DMS153 treated with DMSO at 0.1 percent for 48 hours (cell line): ENCODE data around the gene IBTK.
A peak's percentile ranks its signal among the peaks of the same experiment; 100 is the strongest.
"Not testable (repeated sequence)": the region's sequence is repeated elsewhere in the genome, so short reads cannot be mapped to it uniquely, and the experiment has no call there.

Source experiments
- DNase-seq: peaks from one replicate; lab custom pipeline; 2025; ENCODE audit not compliant: unreplicated experiment; lab: John Stamatoyannopoulos, UW

Gene IBTK

DNA sequence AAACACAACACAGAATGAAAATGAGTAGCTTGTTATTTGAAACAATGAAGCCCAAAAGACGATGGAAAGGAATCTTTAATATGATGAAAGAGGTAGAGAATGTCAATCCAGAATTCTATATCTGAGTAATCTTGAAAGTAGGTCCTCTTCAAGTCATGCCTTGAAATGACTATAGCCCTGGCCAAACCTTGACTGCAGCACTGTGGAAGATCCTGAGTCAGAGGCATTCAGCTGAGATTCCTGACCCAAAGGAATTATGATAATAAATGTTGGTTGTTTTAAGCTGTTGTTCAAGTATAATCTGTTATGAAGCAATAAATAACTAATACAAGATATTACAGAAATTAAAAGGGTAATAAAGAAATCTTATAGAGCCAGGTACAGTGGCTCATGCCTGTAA lies 64.8 kb downstream of the IBTK start:
- DNase-seq: no peak

DNA sequence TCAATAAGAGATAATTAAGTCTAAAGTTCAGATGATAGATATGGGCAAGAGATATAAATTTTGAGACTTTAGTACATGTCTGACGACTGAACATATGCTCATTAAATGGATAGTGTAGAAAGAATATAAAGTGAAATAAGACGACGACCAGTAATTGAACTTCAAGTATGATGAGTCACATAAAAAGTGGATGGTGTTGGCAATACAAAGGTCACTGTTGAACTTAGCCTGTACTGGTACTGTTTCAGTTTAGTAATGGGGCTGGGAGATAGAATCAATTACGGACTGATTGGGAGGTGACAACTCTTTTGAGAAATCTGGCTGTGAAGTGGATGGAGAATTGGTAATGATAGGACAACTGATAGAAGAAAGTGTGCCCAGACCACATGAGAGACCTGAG lies 68.1 kb downstream of the IBTK start:
- DNase-seq: no peak

DNA sequence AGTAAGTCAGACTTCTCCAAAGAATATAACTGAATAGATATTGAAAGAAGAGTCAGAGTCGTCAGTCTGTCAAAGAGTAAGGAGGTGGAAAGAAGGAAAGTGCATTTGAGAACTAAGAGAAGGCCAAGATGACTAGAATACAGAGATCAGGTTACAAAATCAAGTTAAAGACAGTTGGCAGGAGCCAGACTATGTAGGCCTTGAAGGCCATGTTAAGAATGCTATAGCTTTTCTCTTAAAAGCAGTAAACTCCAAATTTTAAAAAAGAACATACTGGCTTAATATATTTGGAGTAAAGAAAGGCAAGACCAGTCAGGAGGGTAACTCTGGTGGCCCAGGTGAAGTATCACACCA lies 68.8 kb downstream of the IBTK start:
- DNase-seq: no peak

DNA sequence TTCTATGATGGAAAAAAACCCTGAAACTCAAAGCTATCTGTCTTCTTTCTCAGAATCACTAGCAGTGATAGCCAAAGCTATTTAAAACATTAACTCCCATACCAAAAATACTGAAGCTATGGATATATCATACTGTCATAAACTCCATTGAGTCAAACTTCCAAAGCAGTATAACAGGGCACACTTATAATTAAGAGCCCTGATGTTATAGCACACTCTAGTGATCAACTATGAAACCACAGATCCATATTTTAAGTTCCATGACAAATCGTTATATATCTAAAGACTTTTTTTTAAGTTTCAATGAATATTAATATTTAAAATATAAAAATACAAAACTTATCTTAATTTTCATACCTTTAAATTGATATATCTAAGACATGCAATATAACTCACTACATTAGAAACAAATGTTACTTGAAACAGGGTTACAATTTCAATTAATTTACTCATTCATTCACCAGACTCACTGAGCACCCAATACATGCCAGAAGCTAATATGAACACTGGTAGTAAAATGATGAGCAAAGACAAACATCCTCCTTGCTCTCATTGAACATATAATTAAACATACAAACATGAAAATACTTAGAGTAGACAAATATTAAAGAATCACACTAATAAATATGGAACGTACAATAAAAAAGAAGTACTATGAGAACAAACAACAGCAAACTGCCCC lies 69.3 kb downstream of the IBTK start:
- DNase-seq: peak; percentile 47

DNA sequence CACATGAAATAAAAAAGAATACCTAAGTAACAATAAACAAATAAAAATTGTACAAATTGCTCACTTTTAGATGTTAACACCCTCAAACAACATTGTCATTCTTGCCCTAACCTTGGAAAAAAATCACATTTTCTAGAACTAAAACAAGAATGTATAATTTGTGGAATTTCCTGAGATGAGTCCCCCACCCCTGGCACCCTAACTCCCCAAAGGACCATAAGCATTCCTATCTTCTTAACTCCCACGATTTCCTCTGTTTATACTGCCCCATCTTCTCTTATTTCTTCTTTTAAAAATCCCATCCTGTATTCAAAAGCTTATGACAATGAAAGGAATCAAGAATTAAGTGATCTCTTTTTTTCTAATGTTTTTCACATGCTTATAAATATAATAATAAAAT lies 70.9 kb downstream of the IBTK start:
- DNase-seq: no peak

DNA sequence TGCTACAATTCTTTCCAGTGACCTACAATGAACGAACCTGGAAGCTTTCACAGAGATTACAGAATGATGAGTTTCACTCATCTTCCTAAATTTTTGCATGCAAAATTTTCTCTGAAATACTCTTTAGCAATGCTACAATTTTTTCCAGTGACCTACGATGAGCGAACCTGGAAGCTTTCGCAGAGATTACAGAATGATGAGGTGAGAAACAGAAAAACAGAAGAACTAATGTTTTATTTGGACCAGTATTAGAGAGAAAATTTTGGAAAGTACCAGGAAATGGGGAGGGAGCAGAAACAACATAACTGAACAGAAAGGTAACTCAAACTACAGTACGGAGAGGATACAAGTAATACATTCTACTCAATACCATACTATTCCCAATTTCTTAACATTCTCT lies 75.0 kb downstream of the IBTK start:
- no peak for DNase-seq

DNA sequence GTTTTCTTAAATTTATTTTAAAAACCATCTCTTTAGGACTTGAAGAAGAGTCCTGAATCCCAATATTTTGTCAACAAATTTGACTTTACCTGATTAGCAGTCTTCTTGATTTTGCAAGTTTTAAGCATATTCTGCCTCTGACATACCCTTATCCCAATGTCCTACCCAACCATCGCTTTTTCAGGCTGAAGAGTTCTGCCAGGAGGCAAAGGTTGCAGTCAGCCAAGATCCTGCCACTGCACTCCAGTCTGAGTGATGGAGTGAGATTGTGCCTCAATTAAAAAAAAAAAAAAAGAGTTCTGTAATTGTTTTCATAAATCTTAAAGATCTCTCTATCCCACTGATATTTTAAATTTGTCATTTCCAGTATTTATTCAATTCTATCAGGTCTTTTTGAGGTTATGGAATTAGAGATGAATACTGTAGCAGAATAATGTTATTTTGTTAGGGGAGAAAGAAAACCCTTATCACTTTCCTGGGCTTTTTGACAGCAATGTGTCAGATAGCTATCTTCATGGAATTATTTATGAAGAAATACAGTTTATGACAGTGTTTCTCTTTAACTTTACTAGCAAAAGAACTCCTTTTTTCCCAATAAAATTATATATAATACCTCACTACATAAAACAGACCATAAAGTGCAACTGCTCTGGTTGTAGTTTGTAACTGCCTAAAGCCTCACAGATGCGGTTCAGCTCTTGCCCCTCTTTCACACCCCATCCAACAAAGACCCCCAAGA lies 78.2 kb downstream of the IBTK start:
- DNase-seq: no peak

DNA sequence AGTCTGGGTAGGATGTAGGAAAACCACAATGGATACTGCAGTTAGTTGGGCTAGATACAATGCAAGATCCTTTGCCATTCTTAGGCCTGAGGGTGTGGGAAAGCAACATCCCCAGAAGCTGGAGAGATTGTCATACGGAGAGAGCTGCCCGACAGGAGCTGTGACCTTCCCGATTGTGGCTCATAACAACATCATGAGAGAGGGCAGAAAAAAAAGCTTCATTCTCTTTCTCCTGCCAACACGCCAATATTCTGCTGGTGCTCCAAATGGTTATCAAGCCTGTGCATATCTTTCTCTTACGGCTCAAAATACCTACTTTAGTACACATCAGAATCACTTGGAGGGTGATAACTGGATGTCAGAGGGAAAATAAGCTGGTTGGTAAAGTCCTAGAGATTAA lies 81.1 kb downstream of the IBTK start:
- no peak for DNase-seq

DNA sequence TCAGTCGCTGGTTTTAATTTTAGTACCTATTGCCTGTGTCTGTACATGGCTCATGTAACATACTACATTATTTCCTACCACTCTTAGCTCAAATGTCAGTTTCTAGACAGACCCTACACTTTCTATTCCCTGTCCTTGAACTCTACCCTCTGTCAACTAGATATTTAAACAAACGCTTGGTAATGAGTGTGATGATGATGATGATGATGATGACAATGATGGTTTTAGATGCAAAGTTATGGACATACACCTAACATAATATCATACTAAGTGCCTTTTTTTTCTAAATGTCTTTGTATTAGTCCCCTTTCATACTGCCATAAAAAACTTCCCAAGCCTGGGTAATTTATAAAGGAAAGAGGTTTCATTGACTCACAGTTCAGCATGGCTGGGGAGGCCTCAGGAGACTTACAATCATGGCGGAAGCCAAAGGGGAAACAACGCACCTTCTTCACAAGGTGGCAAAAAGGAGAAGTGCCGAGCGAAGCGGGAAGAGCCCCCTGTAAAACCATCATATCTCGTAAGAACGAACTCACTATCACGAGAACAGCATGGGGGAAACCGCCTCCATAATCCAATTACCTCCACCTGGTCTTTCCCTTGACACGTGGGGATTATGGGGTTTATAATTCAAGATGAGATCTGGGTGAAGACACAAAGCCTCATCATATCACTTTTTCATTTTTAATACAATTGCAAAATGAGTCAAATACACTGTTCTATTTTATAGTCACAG lies 87.1 kb downstream of the IBTK start:
- no peak for DNase-seq

DNA sequence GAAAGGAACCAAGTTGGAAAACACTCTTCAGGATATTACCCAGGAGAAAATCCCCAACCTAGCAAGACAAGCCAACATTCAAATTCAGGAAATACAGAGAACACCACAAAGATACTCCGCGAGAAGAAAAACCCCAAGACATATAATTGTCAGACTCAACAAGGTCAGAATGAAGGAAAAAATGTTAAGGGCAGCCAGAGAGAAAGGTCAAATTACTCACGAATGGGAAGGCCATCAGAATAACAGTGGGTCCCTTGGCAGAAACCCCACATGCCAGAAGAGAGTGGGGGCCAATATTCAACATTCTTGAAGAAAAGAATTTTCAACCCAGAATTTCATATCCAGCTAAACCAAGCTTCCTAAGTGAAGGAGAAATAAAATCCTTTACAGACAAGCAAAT lies 94.8 kb downstream of the IBTK start:
- DNase-seq: not testable (repeated sequence)

DNA sequence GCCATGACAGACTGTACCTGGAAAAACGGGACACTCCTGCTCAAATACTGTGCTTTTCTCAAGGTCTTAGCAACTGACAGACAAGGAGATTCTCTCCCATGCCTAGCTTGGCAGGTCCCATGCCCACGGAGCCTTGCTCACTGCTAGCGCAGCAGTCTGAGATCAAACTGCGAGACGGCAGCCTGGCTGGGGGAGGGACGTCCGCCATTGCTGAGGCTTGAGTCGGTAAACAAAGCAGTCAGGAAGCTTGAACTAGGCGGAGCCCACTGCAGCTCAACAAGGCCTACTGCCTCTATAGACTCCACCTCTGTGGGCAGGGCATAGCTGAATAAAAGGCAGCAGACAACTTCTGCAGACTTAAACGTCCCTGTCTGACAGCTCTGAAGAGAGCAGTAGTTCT lies 96.4 kb downstream of the IBTK start:
- not testable (repeated sequence) for DNase-seq

DNA sequence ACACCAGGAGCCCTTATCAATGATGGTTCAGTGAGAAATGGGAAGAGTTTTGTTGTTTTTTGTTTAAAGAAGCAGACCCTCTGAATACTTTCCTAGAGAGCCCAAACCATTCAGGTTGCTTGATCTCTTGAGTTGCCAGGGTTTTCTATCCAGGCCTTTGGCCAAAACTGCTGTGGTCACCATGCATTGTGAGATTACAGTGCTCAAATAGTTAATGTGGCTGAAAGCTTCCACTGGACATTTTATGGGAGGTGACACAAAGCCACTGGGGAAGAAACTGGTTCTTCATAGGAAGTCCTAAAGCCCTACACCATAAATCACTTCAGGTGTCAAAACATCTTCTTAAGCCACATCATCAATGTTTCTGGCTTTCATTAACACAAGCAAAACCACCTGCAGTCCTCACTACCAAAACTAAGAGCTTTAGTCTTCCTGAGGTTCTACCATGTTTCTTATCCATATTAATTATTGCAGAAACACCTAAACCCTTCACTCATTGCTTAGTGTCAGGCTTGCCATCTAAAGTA lies 101.6 kb downstream of the IBTK start:
- DNase-seq: no peak

DNA sequence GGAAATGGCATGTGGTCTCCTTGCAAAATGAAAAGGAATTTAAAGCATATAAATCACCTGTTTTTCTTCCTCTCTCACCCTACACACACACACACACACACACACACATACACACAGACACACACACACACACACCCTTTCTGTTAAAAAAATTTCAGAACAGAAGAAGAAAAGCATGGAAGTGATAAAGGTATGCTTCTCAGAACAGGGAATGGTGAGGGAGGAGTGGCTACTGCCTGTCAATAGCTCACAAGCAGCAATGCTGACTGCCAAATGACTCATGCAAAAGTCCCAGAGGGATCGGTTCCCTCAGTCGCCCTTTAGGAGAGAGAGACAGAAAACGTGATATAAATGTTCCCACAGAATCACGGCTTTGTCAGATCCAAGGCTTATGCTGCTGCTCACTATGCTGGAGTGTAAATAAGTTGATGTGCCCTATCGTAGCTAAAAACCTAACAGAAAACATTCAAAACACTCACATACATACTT lies 102.6 kb downstream of the IBTK start:
- DNase-seq: no peak

DNA sequence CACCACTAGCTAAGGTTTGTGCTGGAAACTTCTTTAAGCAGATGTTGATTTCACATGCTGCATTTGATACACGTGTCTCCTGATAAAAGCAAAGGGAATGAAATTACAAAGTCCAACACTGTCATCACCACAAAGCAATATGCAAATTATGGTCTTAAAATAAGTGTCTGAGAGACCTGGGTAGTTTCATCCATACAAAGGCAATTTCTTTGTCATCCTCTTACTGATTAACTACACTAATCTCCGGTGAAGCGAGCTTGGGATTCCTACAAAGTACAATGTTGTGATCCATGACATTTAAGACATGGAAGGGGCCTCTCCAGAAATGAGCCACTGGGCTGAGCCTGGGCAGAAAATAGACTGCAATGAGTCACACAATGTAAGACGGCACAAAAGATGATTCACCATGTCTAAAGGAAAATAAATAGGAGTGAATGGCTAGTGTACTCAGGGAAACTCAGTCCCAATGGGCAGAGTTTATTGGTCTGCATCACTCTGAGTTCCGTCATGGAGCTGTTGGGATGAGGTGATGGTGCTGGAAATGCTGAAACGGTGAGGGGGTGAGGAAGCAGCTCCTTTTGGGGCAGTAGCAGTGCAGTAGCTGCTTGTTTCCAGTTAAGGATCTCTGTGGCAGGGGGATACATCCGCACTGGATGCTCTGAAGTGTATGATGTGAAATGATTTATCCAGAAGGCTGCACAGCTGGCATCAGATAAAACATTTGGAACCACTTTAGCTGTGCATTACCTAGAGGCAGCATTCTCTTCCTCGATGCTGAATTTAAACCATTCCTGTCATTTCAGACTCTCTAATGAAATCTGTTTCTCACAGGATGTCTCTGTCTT lies 103.3 kb downstream of the IBTK start:
- no peak for DNase-seq

DNA sequence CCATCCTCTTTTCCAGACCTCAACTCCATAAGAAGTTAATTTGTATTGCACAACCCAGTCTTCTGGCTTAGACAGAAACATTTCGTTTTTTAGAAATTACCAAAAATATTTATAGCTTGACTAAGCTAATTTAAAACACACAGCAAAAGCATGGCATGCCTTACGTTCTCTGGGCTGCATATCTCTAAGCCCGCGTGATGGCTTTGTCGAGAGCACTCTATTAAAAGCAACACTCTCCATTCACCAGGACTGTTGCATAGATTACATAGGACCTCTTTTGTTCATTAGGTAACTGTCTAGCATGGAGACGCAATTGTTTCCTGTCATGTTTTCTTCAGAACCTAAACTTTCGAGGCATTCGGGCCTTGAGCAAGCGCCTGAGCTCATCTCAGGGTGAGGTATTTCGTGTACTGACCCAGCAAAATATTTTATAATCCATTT lies 104.5 kb downstream of the IBTK start:
- no peak for DNase-seq

DNA sequence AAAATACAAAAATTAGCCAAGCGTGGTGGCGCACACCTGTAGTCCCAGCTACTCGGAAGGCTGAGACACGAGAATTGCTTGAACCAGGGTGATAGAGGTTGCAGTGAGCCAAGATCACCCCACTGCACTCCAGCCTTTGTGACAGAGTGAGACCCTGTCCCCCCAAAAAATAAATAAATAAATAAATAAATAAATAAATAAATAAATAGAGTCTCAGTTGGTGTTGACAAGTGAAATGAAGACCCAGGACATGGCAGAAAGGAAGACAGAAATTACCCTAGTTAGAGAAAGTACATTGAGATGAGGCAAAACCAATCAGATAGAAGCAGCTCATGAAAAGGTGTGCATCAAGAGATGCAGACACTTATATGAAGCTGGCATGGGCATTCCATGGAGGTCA lies 105.0 kb downstream of the IBTK start:
- no peak for DNase-seq

DNA sequence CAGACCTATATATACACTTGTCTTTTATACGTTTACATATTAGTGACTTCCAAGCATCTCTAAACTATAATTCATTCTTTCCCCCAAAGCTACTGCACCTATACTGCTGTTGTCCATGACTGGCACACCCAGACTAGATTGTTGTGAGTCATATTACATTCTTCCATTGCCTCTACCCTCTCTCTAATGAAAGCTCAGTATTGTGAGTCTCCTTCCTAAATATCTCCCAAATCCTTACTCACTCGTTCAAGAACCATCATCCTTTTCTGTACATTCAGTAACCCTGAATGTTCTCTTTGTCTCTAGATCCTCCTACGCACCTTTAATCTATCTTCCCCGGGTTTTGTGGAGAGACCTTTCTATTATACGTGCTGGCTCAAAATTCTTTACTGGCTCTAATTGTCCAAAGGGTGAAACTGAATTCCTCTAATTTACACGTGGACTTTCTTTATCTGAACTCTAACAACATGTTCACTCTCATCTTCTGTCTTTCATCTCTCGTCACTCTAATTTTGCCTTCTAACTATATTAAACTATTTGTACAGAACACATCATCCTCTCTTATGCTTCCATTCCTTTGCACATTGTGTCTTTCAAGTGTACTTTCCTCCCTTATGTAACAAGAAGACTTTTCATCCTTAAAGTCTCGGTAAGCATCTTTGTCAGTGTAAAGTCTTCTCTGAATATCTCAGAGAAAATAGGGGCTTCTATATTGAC lies 109.3 kb downstream of the IBTK start:
- no peak for DNase-seq

DNA sequence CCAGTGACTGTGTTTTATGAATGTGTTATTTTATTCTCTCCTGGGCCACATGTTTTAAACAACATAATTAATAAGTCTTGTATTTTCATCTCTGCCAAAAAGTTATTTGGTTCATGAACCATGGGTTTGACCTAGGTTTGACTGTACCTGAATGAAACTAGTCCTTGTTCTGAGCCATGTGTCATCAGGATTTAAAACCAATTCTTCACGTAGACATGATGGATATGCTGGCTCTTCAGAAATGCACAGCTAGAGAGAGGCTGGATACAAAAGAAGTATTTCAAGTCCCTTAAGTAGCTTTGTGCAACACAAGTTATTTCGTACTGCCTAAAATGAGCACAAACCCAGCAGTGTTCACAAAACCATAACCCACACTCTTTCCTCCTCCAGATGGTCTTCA lies 116.1 kb downstream of the IBTK start:
- DNase-seq: no peak

DNA sequence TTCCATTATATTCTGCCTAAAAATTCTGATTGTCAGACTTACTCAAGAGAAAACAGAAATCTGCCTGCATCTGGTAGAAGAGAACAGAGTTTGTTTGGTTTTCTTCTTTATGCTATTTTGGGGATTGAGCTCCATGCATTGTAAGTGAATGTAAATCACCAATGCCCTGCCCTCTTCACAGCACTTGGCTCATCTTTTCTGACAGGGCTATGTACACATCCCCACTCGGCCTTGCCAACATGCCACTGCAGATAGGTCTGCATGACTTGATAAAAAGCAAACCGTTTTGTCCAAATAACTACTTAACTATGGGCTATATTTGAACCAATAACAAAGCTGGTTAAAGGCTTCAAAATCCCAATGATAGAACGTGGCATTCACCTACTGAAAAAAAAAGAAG lies 117.7 kb downstream of the IBTK start:
- no peak for DNase-seq

DNA sequence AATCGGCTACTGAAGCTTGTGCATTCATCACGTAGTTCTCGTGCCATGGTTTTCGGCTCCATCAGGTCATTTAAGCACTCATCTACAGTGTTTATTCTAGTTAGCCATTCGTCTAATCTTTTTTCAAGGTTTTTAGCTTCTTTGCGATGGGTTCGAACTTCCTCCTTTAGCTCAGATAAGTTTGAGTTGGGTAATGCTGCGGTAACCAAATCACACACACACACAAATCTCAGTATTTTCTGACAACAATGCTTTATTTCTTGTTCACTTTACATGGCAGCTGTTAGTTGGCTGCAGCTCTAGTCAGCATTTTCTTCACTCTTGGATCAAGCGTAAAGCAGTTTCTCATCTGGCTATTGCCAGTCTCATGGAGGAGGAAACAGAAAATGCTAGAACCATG lies 118.6 kb downstream of the IBTK start:
- DNase-seq: not testable (repeated sequence)
